Measurements from ENCODE around the gene SLC12A1.

Gene SLC12A1

GRCh38 chr15:48242015-48242414 lies 35.9 kb downstream of the SLC12A1 start:
- in situ Hi-C loops (cut with MboI; ENCODE audit: low sequenced_read_pairs), result no loop called here

- in situ Hi-C loops (cut with MboI; ENCODE audit: low sequenced_read_pairs), result no loop called here
Observed at GRCh38 chr15:48242535-48242934, 36.4 kb downstream of the SLC12A1 start.

- in situ Hi-C loops (cut with MboI; ENCODE audit: low sequenced_read_pairs), result no loop called here
Observed at GRCh38 chr15:48244921-48245320, 38.8 kb downstream of the SLC12A1 start.

GRCh38 chr15:48248414-48248813 lies 42.3 kb downstream of the SLC12A1 start:
- in situ Hi-C loops (cut with MboI; ENCODE audit: low sequenced_read_pairs), result no loop called here

- in situ Hi-C loops (cut with MboI; ENCODE audit: low sequenced_read_pairs), result no loop called here
Observed at GRCh38 chr15:48250640-48251076, 44.6 kb downstream of the SLC12A1 start.

GRCh38 chr15:48253172-48253571 lies 47.1 kb downstream of the SLC12A1 start:
- in situ Hi-C loops (cut with MboI; ENCODE audit: low sequenced_read_pairs), result no loop called here

- in situ Hi-C loops (cut with MboI; ENCODE audit: low sequenced_read_pairs), result no loop called here
Observed at GRCh38 chr15:48265135-48265534, 59.0 kb downstream of the SLC12A1 start.

GRCh38 chr15:48266024-48266689 lies 60.1 kb downstream of the SLC12A1 start:
- in situ Hi-C loops (cut with MboI; ENCODE audit: low sequenced_read_pairs), result no loop called here

- in situ Hi-C loops (cut with MboI; ENCODE audit: low sequenced_read_pairs), result no loop called here
Observed at GRCh38 chr15:48267766-48268165, 61.7 kb downstream of the SLC12A1 start.

- in situ Hi-C loops (cut with MboI; ENCODE audit: low sequenced_read_pairs), result no loop called here
Observed at GRCh38 chr15:48273049-48273448, 66.9 kb downstream of the SLC12A1 start.

GRCh38 chr15:48278666-48279065 lies 72.6 kb downstream of the SLC12A1 start:
- in situ Hi-C loops (cut with MboI; ENCODE audit: low sequenced_read_pairs), result no loop called here

- in situ Hi-C loops (cut with MboI; ENCODE audit: low sequenced_read_pairs), result no loop called here
Observed at GRCh38 chr15:48279608-48280007, 73.5 kb downstream of the SLC12A1 start.

- in situ Hi-C loops (cut with MboI; ENCODE audit: low sequenced_read_pairs), result no loop called here
Observed at GRCh38 chr15:48281674-48282073, 75.6 kb downstream of the SLC12A1 start.

- in situ Hi-C loops (cut with MboI; ENCODE audit: low sequenced_read_pairs), result no loop called here
Observed at GRCh38 chr15:48282216-48282615, 76.1 kb downstream of the SLC12A1 start.

GRCh38 chr15:48283396-48284145 lies 77.5 kb downstream of the SLC12A1 start:
- in situ Hi-C loops (cut with MboI; ENCODE audit: low sequenced_read_pairs), result no loop called here

- in situ Hi-C loops (cut with MboI; ENCODE audit: low sequenced_read_pairs), result no loop called here
Observed at GRCh38 chr15:48285329-48286214, 79.5 kb downstream of the SLC12A1 start.

- in situ Hi-C loops (cut with MboI; ENCODE audit: low sequenced_read_pairs), result no loop called here
Observed at GRCh38 chr15:48289628-48290027, 83.5 kb downstream of the SLC12A1 start.

- in situ Hi-C loops (cut with MboI; ENCODE audit: low sequenced_read_pairs), result no loop called here
Observed at GRCh38 chr15:48292458-48292857, 86.4 kb downstream of the SLC12A1 start.

GRCh38 chr15:48297668-48298067 lies 91.6 kb downstream of the SLC12A1 start:
- in situ Hi-C loops (cut with MboI; ENCODE audit: low sequenced_read_pairs), result no loop called here

- in situ Hi-C loops (cut with MboI; ENCODE audit: low sequenced_read_pairs), result no loop called here
Observed at GRCh38 chr15:48298914-48299313, 92.8 kb downstream of the SLC12A1 start.

- in situ Hi-C loops (cut with MboI; ENCODE audit: low sequenced_read_pairs), result no loop called here
Observed at GRCh38 chr15:48300038-48300437, 93.9 kb downstream of the SLC12A1 start.

Data from HL-60/S4 (cell line).